ENCODE measurements around the gene SMYD3.

- TF ChIP-seq ZNF544 (tag by site-specific recombination; IDR thresholded peaks at IDR 0.05): no peak
- TF ChIP-seq KLF10 (tag by site-specific recombination; IDR thresholded peaks at IDR 0.05): no peak
- no peak for TF ChIP-seq CTCF (tag by site-specific recombination; IDR thresholded peaks at IDR 0.05)
- no peak for TF ChIP-seq ZNF324 (tag by site-specific recombination; IDR thresholded peaks at IDR 0.05)
- no peak for TF ChIP-seq GLI4 (tag by site-specific recombination; IDR thresholded peaks at IDR 0.05)
- TF ChIP-seq ZNF513 (tag by site-specific recombination; IDR thresholded peaks at IDR 0.05): no peak
- TF ChIP-seq ZNF629 (tag by site-specific recombination; IDR thresholded peaks at IDR 0.05): no peak
- no peak for TF ChIP-seq HOXA7 (CRISPR knock-in tag; IDR thresholded peaks at IDR 0.05; ENCODE audit: borderline replicate concordance)
- no peak for TF ChIP-seq SALL2 (tag by site-specific recombination; IDR thresholded peaks at IDR 0.05; ENCODE audit: borderline replicate concordance)
- TF ChIP-seq ZNF645 (tag by site-specific recombination; IDR thresholded peaks at IDR 0.05): no peak
- no peak for TF ChIP-seq TRIM28 (IDR thresholded peaks at IDR 0.05; ENCODE audit: borderline replicate concordance, low read length)
- no peak for TF ChIP-seq ZBTB8A (tag by site-specific recombination; IDR thresholded peaks at IDR 0.05)
- TF ChIP-seq PRDM1 (tag by site-specific recombination; IDR thresholded peaks at IDR 0.05): no peak
Observed at GRCh38 chr1:245752561-245752960, 754.5 kb downstream of the SMYD3 start.
